OCI-LY3 (cell line): ENCODE results near the gene MARK3.

Source experiments
- H2AFZ ChIP-seq: fragments of 200-600, 300-600 bp; shearing (Covaris generic); 2 replicates; pipeline ENCODE4 v1.6.0; 2014; ENCODE audit warnings: antibody characterized with exemption, low read depth, low read length
- H3K27ac ChIP-seq: fragments of 200-600, 300-600 bp; sonication (generic); 2 replicates; pipeline ENCODE4 v1.5.1; 2014; ENCODE audit warnings: mild to moderate bottlenecking, low read length, moderate library complexity, mixed read lengths
- H3K27me3 ChIP-seq: fragments of 200-600, 300-600 bp; sonication (generic); 2 replicates; pipeline ENCODE4 v1.6.1; 2014; ENCODE audit warnings: low read depth, low read length, mixed read lengths
- H3K36me3 ChIP-seq: fragments of 200-600, 300-600 bp; sonication (generic); replicated peaks from 2 replicates; pipeline ENCODE3; 2014; ENCODE audit warnings: low read depth, low read length, mixed read lengths
- H3K4me1 ChIP-seq: fragments of 300-600, 200-600 bp; sonication (generic); 2 replicates; pipeline ENCODE4 v1.6.1; 2014; ENCODE audit warnings: low read length, mixed read lengths
- H3K4me2 ChIP-seq: fragments of 200-600, 300-600 bp; sonication (generic); 2 replicates; pipeline ENCODE4 v1.6.1; 2014; ENCODE audit warnings: low read length, mixed read lengths
- H3K4me3 ChIP-seq: fragments of 300-600, 200-600 bp; sonication (generic); 2 replicates; pipeline ENCODE4 v1.5.1; 2014; ENCODE audit warnings: antibody characterized with exemption, mild to moderate bottlenecking, low read length, moderate library complexity
- H3K79me2 ChIP-seq: fragments of 300-600, 200-600 bp; shearing (Covaris generic); 2 replicates; pipeline ENCODE4 v1.6.1; 2014; ENCODE audit warnings: mild to moderate bottlenecking, low read length, mixed read lengths
- H3K9ac ChIP-seq: fragments of 300-600, 200-600 bp; shearing (Covaris generic); 2 replicates; pipeline ENCODE4 v1.6.0; 2014; ENCODE audit warnings: mild to moderate bottlenecking, low read length, moderate library complexity
- H3K9me3 ChIP-seq: fragments of 200-600, 300-600 bp; shearing (Covaris generic); 2 replicates; pipeline ENCODE4 v1.6.1; 2014; ENCODE audit warnings: low read length, mixed read lengths; ENCODE audit not compliant: insufficient read depth
- H4K20me1 ChIP-seq: fragments of 200-600, 300-600 bp; sonication (generic); 2 replicates; pipeline ENCODE4 v1.6.1; 2016; ENCODE audit warnings: low read length, mixed read lengths; ENCODE audit not compliant: insufficient read depth
- CTCF ChIP-seq: fragments of 200-600, 300-600 bp; sonication (generic); IDR thresholded peaks from 2 replicates; pipeline ENCODE4 v1.5.1; 2014; ENCODE audit warnings: antibody characterized with exemption, low read length, low read depth
- EZH2phosphoT487 ChIP-seq: fragments of 200-600 bp; shearing (Covaris generic); IDR thresholded peaks from 2 replicates; pipeline ENCODE4 v1.6.1; 2018; ENCODE audit warnings: antibody characterized with exemption, mixed run types, low read depth

The MARK3 gene

DNA sequence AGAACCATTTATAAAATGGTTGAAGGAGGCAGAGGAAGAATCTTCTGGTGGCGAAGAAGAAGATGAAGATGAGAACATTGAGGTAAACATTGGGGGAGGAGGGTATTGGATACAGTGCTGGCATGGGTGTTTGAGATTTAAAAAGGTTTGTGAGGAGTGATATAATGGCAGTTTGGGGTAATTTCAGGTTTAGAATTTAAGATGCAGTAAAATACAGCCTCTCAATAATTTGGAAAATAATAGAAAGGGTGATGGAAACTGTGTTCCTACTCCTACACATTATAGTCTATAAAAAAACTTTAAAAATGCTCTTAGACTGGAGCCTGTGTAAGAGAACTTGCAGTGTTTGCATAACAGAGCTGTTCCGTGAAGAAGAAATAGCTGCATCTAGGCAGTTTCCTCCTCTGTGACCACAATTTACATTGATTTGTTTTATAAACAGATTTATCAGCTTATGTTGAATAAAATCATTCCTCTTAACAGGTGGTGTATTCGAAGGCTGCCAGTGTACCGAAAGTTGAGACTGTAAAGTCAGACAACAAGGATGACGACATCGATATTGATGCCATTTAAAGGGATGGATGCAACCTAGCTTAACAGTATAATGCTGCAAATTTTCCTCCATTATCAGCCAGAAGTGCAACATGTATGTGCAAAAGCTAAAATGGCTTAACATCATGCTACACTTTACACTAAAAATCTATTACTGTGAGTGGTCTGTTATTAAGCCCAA, 44.6 kb upstream of the MARK3 start:
- TF ChIP-seq EZH2phosphoT487 (no peak), CTCF (no peak)
- Histone ChIP-seq H3K27ac (no peak overlapping the region), H3K9me3 (no peaks in the 10 kb centered on the region), H3K4me3 (no peak overlapping the region), H3K4me2 (no peak overlapping the region), H4K20me1 (peaks cover 73% of the 10 kb centered on the region), H2AFZ (no peak overlapping the region), H3K9ac (no peak overlapping the region), H3K36me3 (peaks cover 93% of the 10 kb centered on the region), H3K27me3 (no peaks in the 10 kb centered on the region), H3K79me2 (peaks cover 22% of the 10 kb centered on the region), H3K4me1 (peaks cover 22% of the 10 kb centered on the region)

- Histone ChIP-seq H2AFZ (no peak overlapping the region), H3K4me1 (peaks cover 16% of the 10 kb centered on the region), H3K9ac (no peak overlapping the region), H4K20me1 (peaks cover 64% of the 10 kb centered on the region), H3K4me2 (no peak overlapping the region), H3K9me3 (no peaks in the 10 kb centered on the region), H3K27ac (no peak overlapping the region), H3K4me3 (no peak overlapping the region), H3K36me3 (peaks cover 85% of the 10 kb centered on the region), H3K79me2 (peaks cover 14% of the 10 kb centered on the region), H3K27me3 (no peaks in the 10 kb centered on the region)
- TF ChIP-seq CTCF (no peak), EZH2phosphoT487 (no peak)
Observed at GRCh38 chr14:103341250-103342129, 43.7 kb upstream of the MARK3 start.

DNA sequence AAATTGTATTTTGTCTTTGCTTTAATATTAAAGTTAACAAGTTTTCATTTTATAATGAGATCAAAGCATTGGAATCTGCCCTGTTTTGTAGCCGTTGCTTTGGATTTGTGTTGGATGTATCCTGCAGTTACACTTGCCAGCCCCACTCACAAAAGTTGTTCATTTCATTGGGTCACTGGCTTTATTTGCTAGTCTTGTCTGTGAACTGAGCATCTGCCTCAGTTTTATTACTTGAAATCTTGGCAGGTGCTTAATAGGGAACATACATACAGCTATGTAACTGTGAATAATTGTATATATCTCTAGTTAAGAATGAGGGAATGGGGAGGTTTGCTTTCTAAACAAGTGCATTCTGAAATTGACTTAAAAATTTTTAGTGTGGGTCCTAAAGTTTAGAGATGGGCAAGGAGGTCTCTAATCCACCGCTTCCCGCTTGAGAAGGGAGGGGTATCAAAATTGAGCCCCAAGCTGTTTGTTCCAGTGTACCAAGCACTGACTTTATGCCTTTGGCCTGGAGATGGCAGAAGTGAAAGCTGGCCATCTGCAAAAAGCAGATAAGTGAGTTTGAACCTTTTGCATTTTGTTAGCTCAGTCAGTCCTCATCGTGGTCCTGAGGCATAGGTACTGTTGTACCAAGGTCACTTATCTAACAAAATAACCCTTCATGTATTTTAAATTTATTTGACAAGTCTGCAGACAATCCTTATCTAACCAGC, 41.9 kb upstream of the MARK3 start:
- Histone ChIP-seq H3K27ac (no peak overlapping the region), H3K9ac (no peak overlapping the region), H3K4me1 (peaks cover 16% of the 10 kb centered on the region), H2AFZ (no peak overlapping the region), H3K36me3 (peaks cover 66% of the 10 kb centered on the region), H3K9me3 (no peaks in the 10 kb centered on the region), H3K27me3 (no peaks in the 10 kb centered on the region), H4K20me1 (peaks cover 47% of the 10 kb centered on the region), H3K4me2 (no peak overlapping the region), H3K4me3 (no peak overlapping the region), H3K79me2 (no peaks in the 10 kb centered on the region)
- TF ChIP-seq CTCF, result no peak
- TF ChIP-seq EZH2phosphoT487, result no peak
